Measurements from ENCODE around the gene CARD9.

CARD9 gene

DNA sequence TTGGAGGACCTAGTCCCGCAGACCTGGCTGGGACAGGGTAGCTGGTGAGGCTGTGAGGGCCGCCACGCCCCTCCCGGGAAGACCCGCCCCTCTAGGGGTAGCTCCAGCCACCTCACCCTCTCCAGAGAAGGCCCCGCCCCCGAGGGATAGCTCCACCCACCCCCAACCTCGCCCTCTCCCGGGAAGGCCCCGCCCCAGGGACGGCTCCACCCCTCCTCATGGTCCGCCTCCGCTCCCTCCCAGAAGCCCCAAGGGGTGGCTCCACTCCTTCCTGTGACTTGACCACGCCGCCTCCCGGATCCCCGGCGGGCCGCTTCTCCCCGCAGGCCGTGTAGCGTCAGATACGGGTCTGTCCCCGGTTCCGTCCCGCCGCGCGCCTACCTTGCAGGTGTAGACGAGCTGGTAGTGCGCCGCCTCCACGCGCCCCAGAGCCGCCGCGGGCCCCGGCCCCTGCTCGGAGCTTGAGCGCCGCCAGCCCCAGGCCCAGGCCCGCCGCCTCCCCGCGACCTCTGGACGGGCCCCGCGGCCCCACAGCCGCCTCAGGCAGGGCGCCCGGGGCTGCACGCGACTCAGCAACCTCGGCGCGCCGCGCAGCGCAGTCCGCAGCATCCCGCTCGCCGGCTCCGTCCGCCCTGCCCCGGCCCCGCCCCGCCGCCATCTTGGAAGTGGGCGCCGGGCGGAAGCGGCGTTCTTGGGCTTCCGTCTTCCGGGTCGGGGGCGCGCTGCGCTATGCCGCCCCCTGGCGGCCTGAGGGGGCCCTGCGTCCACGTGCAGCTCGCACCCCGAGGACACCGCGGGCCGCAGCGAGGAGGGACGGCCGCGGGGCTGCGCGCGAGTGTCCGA is 10.1 kb downstream of the CARD9 start, which contains the start of gene DNLZ:
Gene DNLZ (minus strand): TSS at position 639 of the 843 bp plus-strand sequence. CDS start 30 bp downstream, at position 609.
- H3K27ac Mint-ChIP-seq, result peak within 1 kb of the TSS; percentile 48 to 70 (median 59)
- TF ChIP-seq, protein P1, sequence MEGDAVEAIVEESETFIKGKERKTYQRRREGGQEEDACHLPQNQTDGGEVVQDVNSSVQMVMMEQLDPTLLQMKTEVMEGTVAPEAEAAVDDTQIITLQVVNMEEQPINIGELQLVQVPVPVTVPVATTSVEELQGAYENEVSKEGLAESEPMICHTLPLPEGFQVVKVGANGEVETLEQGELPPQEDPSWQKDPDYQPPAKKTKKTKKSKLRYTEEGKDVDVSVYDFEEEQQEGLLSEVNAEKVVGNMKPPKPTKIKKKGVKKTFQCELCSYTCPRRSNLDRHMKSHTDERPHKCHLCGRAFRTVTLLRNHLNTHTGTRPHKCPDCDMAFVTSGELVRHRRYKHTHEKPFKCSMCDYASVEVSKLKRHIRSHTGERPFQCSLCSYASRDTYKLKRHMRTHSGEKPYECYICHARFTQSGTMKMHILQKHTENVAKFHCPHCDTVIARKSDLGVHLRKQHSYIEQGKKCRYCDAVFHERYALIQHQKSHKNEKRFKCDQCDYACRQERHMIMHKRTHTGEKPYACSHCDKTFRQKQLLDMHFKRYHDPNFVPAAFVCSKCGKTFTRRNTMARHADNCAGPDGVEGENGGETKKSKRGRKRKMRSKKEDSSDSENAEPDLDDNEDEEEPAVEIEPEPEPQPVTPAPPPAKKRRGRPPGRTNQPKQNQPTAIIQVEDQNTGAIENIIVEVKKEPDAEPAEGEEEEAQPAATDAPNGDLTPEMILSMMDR (IDR thresholded peaks at IDR 0.05; ENCODE audit: unreplicated experiment in 3 of 3), result peak; percentile 99
- H3K4me3 Mint-ChIP-seq, result peak within 1 kb of the TSS; percentile 87 to 88 (median 88)
- H3K4me1 Mint-ChIP-seq, result no peaks in the 10 kb centered on the region
- H3K9me3 Mint-ChIP-seq, result no peaks in the 10 kb centered on the region
- H3K27me3 Mint-ChIP-seq (ENCODE audit: low read depth), result no peaks in the 10 kb centered on the region
- H3K36me3 Mint-ChIP-seq (ENCODE audit: low read depth), result no peaks in the 10 kb centered on the region

DNA sequence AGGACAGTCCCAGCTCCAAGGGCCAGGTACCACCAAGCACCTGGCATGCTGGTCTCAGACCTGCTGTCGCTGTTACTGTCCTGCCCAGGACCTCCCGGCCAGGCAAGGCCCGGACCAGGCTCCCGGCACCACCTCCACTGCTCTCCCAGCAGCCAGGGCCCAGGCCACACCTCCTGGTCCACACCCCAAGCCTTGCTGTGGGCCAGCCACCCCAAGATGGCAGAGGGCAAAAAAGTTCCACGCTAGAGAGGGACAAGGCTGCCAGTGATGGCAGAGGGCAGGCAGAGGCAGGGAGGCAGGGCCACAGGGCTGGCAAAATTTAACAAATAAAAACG is 11.1 kb downstream of the CARD9 start:
- Mint-ChIP-seq H3K36me3 (ENCODE audit: low read depth) (no peaks in the 10 kb centered on the region), H3K4me3 (peak overlapping the region; percentile 67 to 88 (median 87)), H3K4me1 (no peaks in the 10 kb centered on the region)

DNA sequence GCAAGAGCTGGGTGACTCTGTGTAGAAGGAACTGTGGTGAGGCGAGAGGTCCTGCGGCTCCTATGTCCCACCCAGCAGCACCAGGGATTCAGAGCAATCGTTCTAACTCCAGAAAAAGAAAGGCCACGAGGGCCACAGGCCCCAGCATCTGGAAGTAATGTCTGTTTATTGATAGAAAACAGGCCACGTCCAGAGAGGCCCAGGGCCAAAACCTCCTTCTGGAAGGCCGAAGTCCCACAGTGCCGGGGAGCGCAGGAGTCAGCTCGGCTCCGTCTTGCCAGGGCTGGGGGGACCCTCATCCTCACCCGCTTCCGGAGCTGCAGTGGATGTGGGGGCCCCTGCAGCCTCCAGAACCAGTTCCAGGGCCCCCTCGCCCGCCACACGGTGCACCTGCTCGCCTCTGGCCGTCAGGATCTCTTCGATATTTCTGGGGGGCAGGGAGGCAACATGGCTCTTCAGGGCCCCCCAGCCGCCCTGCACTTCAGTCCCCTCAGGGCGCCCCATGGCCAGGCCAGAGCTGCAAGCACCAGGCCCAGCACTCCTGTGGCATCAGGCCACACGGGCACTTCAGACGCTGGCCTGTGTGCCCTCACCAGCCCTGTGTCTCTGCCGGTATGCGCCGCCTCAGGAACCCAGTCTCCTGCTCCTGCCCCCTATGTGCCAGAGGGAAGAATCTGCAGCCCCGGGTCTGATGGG is 11.6 kb downstream of the CARD9 start:
- Mint-ChIP-seq H3K36me3 (ENCODE audit: low read depth) (no peaks in the 10 kb centered on the region), H3K27ac (no peak overlapping the region), H3K4me3 (peak overlapping the region in 2 of 3 experiments; percentile 23 to 67), H3K9me3 (no peaks in the 10 kb centered on the region), H3K4me1 (no peaks in the 10 kb centered on the region), H3K27me3 (ENCODE audit: low read depth) (no peaks in the 10 kb centered on the region)
- TF ChIP-seq, protein P1 (IDR thresholded peaks at IDR 0.05; ENCODE audit: unreplicated experiment in 3 of 3), result no peak

More for the DNA sequence above, 11.1 kb downstream of the CARD9 start:
- Mint-ChIP-seq H3K27me3 (ENCODE audit: low read depth) (no peaks in the 10 kb centered on the region), H3K27ac (peak overlapping the region in 1 of 3 experiments; percentile 48), H3K9me3 (no peaks in the 10 kb centered on the region)
- TF ChIP-seq, protein P1 (IDR thresholded peaks at IDR 0.05; ENCODE audit: unreplicated experiment in 3 of 3), result no peak

DNA sequence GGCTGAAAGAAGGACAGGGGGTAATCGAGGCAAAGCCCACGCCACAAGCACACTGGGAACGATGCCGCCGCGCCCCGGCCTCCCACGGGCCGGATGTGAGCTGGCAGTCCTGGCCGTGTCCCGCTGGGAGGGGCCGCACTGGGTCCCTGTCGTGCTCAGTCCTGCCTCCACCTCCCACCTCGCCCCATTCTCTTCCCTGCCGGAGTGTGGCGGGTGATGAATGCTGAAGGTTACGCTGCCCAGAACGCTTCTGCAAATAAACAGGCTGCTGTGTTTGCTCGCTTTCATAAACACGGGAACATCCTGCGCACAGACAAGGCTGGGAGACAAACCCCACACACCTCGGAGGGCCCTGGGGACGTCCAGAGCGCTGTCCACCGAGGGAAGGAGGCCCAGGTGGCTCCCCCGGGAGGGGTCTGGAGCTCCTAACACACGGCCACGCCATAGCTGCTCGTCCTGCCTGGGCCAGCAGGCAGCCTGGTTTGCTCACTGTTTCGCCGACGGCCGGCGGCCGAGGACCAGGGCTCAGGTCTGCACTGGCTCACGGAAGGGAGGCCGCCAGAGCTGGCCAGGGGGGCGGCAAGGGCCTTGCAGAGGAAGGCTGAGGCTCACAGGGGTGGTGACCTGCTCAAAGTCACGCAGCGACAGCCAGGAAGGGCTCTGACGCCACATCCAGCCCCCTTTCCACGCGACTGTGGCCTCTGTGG is 12.3 kb downstream of the CARD9 start:
- TF ChIP-seq, protein P1 (IDR thresholded peaks at IDR 0.05; ENCODE audit: unreplicated experiment in 3 of 3), result no peak
- Mint-ChIP-seq H3K9me3 (no peaks in the 10 kb centered on the region), H3K27me3 (ENCODE audit: low read depth) (no peaks in the 10 kb centered on the region), H3K4me3 (peak overlapping the region in 2 of 3 experiments; percentile 38 to 50), H3K27ac (no peak overlapping the region), H3K36me3 (ENCODE audit: low read depth) (no peaks in the 10 kb centered on the region), H3K4me1 (no peaks in the 10 kb centered on the region)

DNA sequence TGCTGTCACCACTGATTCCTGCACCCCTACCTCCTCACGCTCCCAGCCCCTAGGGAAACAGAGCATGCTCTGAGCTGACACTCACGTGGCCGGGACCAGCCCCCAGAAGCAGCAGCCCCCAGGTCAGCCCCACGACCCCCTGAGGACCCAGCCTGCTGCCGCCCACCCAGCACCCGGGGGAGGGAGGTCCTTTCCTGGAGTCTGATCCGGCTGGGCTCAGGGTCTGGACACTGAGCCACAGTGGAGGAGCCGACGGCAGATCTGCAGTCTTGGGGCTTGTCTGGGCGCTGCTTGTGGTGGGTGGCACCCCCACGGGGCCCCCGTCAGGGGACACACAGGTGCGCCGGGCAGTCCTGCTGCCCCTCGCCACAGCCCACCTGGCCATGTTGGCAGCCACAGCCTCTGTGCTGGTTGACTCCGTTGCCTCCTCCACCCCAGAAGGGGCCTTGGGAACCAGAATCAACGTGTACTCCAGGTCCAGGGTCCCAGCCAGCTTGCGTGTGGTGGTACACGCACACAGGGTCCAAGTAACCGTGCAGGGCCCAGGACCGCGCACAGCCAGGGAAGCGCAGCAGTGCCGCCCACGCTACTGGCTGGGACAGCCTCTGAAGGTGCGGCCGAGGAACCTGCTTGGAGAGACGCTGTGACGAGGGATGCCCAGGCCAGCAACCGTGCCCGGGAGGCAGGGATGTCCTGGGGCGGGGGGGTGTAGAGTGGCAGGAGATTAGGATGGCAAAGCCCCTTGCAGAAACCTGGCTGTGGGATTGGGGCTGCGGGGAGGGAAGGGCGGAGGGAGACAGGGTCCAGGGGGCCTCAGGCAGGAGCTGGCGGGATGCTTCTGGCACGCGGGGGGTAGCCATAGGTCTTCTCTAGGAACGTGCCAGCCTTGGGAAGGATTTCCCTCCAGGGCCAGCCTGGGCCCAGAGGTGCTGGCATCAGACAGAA is 13.4 kb downstream of the CARD9 start:
- Mint-ChIP-seq H3K27me3 (ENCODE audit: low read depth) (no peaks in the 10 kb centered on the region), H3K9me3 (no peaks in the 10 kb centered on the region), H3K27ac (no peak overlapping the region), H3K36me3 (ENCODE audit: low read depth) (no peaks in the 10 kb centered on the region), H3K4me3 (no peak overlapping the region), H3K4me1 (no peaks in the 10 kb centered on the region)
- TF ChIP-seq, protein P1 (IDR thresholded peaks at IDR 0.05; ENCODE audit: unreplicated experiment in 3 of 3), result no peak

Data from nephron (organoid).